GM21381 (cell line): ENCODE results near the gene MTMR12.

ENCODE experiments used
- ATAC-seq: cut with Tn5 transposase; IDR thresholded peaks from one replicate; pipeline ENCODE4 v1.9.1; 2021; ENCODE audit warnings: mild to moderate bottlenecking, moderate library complexity; ENCODE audit not compliant: unreplicated experiment

The MTMR12 gene, protein sequence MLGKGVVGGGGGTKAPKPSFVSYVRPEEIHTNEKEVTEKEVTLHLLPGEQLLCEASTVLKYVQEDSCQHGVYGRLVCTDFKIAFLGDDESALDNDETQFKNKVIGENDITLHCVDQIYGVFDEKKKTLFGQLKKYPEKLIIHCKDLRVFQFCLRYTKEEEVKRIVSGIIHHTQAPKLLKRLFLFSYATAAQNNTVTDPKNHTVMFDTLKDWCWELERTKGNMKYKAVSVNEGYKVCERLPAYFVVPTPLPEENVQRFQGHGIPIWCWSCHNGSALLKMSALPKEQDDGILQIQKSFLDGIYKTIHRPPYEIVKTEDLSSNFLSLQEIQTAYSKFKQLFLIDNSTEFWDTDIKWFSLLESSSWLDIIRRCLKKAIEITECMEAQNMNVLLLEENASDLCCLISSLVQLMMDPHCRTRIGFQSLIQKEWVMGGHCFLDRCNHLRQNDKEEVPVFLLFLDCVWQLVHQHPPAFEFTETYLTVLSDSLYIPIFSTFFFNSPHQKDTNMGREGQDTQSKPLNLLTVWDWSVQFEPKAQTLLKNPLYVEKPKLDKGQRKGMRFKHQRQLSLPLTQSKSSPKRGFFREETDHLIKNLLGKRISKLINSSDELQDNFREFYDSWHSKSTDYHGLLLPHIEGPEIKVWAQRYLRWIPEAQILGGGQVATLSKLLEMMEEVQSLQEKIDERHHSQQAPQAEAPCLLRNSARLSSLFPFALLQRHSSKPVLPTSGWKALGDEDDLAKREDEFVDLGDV

DNA sequence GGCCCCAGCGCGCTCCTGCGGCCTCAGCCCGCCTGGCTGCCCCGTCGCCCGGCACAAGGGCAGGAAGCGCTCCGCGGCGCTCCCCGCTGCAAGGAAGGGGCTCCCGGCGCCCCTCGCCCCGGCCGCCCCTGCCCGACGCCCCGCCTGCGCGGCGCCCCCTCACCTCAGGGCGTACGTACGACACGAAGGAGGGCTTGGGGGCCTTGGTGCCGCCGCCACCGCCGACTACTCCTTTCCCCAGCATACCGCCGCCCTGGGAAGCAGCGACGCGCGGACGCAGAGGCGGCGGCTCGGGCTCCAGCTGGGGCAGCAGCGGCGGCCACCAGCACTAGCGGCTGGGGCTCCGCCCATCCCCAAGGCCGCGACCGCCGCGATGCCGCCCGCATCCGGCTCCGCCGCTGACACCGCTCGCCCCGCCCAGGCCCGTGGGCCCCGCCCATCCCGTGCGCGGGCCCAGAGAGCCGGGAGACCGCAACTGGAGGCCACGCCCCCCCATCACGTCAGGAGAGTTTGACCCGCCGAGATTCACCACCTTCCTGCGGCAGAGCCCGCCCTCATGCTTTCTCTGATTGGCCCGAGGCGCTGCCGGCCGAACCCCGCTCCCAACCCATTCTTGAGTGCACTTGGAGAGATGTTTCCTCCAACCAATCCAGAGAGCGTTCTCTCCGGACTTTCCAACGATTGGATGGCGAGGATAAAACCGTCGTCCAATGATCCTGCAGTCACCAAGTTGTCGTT lies at the start of gene MTMR12:
MTMR12 (minus strand) TSS at position 345 of the 738 bp plus-strand sequence; CDS start at position 244, 101 bp downstream.
- peak; percentile 91 for ATAC-seq

DNA sequence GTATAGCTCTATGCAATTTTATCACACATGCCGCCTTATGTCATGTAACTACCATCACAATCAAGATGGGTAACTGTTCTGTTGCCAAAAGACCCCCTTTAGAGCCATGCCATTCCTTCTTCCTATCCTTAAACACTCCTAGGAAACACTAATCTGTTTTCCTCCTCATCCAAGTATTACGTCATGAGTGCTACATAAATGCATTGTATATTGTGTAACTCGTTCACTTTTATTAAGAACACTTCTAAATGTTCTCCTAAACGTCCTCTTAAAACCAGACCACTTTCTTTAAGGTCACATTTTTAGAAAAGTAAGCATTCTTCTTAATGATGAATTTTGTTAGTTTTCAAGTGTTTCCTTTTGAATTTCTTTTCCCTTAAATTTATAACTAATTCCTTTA lies 49.8 kb upstream of the MTMR12 start:
- no peak for ATAC-seq

DNA sequence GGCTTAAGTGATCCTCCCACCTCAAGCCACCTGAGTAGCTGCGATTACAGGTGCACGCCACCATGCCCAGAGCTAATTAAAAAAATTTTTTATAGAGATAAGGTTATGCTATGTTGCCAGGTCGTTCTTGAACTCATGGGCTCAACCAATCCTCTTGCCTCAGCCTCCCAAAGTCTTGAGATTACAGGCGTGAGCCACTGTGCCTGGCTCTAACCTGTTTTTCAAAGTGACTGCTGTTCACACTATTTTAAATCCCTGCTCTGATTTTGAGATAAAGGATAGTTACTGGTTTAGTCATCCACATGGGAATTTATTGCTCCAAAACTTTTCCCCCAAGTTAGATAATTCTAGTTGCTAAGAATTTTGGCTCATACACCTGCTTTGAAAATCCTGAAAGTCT lies 48.2 kb upstream of the MTMR12 start:
- no peak for ATAC-seq

DNA sequence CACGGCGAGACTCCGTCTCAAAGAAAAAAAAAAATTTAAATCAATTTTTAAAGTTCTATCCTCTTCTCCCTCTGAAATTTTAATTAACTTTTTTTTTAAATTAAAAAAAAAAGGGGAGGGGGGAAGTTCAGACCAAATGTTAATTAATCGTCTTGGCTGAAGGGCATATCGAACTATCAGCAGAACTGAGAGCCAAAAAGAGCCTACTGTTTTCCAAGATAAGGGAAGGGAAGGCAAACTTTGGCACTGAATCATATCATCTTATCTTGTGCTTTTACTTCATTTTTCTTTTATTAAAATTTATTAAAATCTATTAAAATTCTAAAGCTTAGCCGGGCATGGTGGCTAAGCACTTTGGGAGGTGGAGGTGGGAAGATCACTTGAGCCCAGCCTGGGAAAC lies 45.9 kb upstream of the MTMR12 start:
- ATAC-seq = no peak

DNA sequence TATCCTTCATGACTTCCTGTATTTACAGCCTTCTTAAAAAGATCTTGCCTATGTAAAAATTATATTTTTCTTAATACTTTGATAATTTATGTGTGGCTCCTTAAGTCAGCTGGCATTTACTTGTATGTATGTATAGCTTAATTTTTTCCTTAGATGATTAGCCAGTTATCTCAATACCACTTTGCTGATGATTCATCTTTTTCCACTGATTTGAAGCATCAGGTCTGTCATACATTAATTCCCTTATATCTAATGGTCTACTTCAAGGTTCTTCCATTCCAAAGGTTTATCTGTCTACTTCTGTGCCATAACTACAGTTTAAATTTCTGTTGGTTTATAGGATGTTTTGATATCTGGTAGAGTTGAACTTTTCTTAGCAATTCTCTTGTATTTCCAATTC lies 44.9 kb upstream of the MTMR12 start:
- no peak for ATAC-seq

DNA sequence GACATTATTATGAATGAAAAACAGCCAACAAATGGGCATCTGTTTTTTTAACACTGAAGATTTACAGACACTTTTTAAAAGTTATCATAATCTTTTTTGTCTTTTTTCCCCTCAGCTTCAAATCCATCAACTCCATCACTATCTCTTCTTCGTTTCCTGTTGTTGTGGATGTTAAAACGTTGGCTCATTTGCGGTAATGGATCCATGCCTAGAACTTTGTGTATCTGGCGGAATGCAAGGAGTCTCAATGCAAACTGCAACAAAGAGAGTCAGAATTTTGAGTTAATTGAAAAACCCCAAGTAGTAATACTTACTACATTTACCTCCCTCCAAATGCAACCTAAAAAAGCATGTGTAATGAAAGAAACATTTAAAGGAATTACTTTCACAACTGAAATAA lies 42.9 kb upstream of the MTMR12 start:
- ATAC-seq = no peak

DNA sequence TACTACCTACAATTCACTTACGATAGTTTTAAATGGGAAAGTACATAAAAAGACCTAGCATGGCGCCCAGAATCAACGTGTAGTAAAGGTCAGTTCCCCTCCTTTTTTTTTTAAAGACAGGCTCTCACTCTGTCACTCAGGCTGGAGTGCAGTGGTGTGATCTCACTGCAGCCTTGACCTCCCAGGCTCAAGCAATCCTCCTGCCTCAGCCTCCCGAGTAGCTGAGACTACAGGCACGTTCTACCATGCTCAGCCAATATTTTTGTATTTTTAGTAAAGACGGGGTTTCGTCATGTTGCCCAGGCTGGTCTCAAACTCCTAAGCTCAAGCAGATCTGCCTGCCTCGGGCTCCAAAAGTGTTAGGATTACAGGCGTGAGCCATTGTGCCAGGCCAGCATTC lies 40.7 kb upstream of the MTMR12 start:
- ATAC-seq = no peak

DNA sequence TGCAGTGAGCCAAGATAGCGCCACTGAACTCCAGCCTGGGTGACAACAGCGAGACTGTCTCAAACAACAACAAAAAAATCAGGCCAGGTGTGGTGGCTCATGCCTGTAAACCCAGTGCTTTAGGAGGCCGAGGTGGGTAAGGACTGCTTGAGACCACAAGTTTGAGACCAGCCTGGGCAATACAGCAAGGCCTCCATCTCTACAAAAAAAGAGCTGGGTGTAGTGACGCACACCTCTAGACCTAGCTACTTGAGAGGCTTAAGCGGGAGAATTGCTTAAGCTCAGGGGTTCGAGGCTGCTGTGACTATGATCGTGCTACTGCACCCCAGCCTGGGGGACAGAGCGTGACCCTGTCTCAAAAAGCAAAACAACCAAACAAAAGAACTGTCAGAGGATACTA lies 39.9 kb upstream of the MTMR12 start:
- ATAC-seq = no peak

DNA sequence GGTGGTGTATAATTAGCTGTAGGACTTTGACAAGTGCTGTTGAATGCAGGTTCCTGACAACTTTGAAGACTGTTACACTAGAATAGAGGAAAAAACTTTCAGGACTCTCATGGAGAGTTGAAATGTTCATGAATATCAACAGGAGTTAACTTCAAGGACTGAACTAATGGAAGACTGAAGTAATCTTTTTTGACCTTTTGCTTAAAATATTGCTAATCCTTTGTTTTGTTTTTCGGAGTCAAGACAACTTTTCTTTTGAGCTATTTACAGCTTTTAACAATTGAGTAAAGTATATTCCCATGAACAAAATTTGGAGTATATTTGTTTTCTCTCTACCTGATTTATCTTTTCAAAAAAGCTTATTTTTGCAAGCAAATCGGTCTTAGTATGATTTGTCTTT lies 34.1 kb upstream of the MTMR12 start:
- no peak for ATAC-seq

DNA sequence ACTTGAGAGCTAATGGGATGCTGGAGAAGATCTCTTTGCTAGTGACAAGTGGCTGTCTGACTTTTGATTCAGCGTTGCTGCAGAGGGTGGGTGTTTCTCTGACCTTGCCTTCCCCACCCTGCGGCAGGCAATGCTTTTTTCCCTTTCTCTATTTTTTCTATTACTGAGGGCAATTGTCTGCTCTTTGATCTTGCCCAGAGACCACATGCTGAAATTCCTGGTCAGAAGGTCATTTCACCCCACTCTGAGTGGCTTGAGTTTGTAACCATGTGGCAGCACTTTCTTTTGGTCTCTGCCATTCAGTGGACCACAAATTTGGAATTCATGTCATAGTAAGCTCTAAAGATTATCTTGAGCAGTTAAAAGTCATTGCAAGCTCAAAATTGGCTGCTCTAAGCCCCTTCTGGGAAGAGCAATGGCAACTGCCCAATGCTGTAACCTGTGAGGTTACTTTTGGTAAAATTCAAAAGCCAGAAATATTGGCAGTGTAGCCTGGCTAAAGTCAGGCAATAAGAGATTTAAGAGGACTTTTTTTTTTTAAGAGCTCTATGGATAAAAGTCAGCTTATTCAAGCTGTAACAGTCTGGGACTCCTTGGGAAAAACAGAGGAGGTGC lies 30.4 kb upstream of the MTMR12 start:
- ATAC-seq = no peak

DNA sequence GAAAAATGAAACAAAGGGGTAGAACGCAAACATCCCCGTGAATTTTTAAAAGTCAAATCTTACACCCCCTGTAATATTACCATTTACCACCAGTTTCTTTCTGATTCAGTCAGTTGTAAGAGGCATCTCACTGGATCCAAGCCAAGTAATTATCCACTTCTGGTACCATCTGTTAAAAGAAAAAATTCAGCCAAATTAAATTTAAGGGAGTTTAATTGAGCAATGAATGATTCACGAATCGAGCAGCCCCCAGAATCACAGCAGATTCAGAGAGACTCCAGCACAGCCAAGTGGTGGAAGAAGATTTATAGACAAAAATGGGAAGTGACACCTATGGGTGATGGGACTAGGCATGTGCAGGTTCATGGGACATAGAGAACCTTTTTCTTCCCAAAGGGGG lies 29.9 kb upstream of the MTMR12 start:
- no peak for ATAC-seq

DNA sequence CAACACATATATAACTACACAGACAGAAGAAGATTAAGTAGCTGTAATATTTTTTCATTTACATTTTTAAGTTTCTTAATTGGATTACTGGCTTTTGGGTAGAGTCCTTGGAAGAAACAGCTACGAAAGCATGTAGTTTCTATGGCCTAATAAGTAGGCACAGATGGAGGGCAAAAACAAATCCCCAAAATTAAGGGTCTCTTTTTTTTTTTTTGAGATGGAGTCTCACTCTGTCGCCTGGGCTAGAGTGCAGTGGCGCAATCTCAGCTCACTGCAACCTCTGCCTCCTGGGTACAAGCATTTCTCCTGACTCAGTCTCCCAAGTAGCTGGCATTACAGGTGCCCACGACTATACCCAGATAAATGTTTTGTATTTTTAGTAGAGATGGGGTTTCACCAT lies 27.1 kb upstream of the MTMR12 start:
- no peak for ATAC-seq

DNA sequence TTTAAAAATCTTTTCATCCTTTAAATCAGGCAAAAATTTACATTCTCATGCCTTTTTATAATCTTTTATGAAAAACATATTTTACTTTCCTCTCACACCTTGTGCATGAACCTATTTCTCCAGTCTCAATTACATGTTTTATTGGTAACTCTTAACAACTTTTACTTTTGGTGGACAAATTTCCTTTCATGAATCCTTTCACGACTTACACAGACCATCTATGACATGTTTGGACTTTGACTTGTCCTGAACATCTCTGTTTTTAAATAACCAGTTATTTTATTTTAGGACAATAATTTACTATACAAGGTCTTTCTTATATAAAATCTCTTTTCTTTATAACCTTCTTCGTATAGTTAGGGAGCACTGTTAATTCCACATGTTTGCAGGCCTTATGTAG lies 26.5 kb upstream of the MTMR12 start:
- no peak for ATAC-seq

DNA sequence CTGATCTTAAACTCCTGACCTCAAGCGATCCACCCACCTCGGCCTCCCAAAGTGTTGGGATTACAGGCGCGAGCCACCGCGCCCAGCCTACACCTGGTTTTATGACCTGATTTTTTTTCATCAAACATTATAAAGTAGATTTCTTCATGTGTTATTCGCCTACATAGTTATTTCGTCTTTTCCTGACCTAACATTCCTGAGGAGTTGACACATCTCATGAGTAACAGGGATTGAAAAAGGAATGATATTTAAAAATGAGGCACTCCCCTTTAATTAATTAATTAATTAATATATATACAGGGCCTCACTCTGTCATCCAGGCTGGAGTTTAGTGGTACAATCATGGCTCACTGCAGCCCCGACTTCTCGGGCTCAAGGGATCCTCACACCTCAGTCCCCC lies 20.2 kb upstream of the MTMR12 start:
- no peak for ATAC-seq

DNA sequence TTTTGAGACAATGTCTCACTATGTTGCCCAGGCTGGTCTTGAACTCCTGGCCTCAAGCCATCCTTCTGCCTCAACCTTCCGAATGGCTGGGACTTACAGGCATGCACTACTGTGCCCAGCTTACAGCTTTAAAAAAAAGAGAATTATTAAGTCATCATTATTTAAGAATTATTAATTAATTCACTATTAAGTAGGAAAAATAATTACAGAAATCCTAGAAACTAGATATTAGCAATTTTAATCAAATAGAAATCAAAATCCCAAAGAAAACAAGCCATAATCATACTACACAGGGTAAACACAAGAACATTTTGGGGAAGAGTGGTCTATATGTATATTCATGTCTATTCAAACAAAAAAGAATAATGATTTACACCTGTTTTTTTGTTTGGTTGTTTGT lies 19.6 kb upstream of the MTMR12 start:
- no peak for ATAC-seq

DNA sequence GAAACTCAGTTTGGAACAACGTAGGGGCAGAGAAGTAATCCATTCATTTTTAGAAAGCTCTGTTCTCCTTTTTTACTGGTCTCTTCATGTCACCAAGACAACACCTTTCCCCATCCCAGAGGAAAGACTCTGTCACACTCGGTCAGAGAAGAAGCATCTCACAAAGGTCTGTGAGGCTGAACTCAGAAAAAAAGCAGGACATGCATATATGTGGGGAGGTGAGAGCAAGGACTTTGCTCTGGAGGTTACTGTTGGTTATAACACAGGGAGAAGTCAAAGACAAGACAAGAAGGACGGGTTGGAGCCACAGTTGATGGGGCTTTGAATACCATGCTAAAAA lies 19.2 kb upstream of the MTMR12 start:
- no peak for ATAC-seq

DNA sequence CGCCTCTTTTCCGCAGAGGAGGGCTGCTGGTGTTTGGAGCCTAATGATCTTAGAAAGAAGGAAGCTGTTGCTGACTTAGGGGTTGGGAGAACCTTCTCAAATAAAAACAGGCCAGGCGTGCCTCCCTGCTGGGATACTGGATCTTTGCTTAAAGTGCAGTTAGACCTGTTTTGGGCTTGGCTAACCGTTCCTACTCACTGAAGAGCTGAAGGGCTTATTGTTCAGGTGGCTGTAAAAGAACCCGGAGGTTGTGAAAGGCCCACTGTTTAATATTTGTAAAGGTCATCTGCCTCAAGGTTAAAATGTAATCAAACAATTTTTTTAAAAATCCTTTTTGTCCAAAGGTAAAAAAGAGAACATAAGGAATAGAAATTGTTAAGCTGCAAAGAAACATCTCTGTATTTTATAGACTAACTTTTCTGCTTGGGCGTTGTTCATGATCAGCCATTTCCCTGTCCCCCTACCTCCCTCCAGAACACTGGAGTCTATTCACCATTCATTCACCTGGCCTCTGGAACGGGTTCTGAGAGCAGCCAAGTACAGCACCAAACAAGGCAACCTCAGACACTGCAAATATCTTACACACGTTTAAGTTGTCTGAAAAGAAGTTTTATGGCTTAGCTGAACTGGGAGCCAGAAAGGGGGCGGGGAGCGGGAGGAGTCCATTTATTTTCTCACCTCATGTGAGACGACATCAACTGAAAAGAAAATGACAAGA lies 18.6 kb upstream of the MTMR12 start:
- ATAC-seq = no peak

DNA sequence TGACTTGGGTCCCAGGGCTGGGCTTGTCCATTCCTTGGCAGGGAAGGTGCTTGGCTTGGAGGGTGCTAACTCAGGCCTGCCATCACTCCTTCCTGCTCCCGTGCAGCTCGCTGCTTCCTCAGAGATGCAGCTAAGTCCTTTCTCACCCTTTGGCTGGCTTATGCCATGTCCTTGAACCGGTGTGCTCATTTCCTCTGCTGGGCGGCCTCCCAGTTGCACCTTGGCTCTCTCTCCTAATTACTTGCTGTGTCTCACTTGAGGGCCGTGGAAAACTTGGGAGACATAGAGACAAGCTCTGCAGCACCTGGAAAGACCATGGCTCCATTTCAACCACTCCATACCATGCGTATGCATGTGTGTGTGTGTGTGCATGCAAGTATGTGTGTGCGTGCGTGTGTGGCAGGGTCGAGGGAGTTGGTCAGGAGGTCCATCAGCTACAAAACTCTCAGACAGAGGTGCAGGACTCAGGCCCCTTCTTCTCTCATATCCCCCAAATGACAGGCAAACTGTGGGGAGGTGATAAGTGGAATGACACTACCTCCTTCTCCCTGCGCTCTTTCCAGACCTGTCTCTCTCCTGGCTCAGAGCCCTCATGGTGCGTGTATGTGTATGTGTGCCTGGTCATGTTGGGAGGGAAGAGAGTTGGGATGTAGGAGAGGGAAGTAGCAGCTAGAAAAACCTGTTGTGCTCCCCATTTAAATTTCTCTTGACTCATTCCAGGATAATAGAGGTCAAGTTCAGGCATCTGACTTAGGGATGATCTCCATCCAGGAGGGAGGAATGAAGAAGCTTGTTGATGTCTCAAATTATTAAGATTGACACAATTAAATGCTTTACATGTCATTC lies 17.6 kb upstream of the MTMR12 start:
- ATAC-seq = no peak

DNA sequence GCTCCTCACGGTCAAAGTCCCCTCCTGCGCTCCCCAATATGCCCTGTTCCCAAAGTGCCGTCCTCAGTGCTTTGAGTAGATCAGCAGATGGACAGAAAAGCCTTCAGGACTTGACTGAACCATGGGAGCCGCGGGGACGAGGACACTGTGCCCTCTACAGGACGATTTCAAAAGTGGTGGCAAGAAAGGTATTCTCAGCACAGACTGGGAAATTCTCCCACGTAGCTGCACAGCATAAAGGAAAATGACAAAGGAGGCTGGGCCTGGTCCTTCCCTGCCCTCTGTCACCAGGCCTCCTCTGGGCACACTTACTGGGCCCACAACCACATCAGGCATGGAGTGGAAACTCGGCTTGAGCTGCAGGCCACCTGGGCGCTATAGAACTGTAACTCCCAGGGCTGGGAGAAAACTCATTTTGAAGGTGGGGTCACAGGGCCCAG lies 16.7 kb upstream of the MTMR12 start:
- peak; percentile 75 for ATAC-seq
